Articular chondrocyte of knee joint (primary cell): Measurements from ENCODE around the gene FAM120AOS. TPM values are rescaled to one million over a fixed set of nuclear protein-coding genes. Genes with fewer than 3 reads are reported as not detected.

ENCODE experiments used
- small RNA-seq: library from RNA; depleted of rRNA; stranded (forward); fragments of <200 nt; gene quantifications from one replicate; pipeline ENCODE3, GENCODE V24; 2012
- total RNA-seq: library from RNA; depleted of rRNA; stranded (reverse); fragments of >200 nt; gene quantifications from 2 replicates; pipeline ENCODE4 v1.2.3, GENCODE V29; 2012

The FAM120AOS gene
- 43.6 and 47.5 TPM in 2 replicates for total RNA-seq

DNA sequence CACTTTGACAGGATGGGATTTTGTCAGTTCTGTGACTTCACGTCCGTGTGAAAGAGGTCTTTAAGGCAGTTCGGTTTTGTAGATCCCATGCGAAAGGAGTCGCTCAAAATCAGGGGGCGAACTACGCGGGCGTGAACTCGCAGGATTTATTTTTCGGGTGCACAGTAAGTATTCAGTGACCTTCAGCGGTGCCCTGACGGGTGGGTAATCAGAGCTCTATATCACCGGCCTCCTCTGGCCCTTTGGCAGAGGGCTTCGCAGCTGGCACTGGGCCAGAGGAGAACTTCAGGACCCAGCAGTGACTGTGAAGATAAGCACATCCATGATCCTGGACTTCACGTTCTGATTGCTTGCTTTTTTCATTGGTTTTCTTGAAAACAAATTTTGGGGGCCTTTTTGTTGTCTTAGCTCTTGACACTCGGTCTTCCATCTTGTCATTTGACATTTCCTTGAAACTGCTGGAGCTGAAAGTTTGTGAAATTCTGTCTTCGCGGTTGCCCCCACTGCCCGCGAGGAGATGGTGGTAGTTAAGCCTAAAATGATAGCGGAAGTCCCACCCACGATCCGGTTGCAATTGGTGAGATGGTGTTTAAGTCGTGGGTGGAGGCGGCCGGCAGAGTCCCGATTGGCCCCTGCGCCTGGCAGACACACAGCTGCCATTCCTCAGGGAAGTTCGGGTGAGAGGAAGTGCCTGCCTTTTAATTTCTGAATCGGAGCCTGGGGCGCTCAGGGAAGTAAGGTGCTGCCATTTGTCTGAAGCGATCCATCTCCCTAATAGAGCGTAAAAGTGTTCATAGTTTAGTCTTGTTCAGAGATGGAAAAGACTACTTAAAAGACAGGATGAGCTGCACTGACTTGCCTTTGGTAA, at the start of gene FAM120AOS:
FAM120AOS (minus strand) TSS at position 535 of the 868 bp plus-strand sequence. CDS start 872 bp downstream, outside the sequence.

DNA sequence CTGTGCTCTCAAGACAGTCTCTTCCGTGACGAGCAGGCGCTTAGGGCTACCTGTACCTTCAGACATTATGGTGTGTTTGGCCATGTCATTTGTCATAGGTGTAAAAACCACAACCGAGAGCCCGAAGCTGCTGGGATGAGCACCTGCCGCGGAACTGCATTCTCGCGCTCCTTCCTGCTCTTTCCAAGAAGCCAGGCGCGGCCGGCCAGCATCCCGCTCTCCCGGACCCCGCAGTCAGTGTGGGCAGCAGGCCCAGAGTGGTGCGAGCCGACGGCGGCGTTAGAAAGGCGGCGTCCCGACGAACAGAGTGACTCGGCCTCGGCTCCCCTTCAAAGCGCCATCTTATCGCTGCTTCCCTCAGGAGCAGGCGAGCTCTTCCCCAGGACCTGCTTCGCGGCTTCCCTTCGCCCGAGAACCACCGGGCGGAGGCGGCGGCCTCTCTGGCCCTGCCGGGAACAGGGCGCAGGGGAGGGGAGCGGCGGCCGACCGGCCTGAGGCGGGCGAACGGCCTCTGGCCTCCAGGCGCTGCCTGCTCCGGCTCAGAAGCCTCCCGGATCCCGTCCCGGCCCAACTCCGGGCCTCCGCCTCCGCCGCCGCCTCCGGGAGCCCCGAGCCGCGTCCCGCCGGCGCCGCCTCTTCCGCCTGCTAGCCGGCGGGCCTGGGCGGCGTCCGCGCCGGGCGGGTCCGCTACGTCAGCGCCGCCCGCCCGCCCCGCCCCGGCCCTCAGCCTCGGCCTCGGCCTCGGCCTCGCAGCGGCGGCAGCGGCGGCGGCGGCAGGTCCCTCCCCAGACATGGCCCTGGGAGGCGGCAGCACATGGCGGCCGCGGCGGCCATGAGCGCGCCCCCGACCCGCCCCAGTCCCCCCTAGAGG, 2.2 kb downstream of the FAM120AOS start, which contains the start of gene FAM120A:
FAM120A (plus strand) TSS at position 741 of the 871 bp plus-strand sequence. CDS start 231 bp downstream, outside the sequence.

Small RNA genes within 50 kb of the gene (small RNA-seq; reads per million reads assigned to genes)
- gene RF00019 = not detected

Other genes starting within 250 kb of the FAM120AOS start
- 117 and 129 TPM in 2 replicates for gene FAM120A, start 1.9 kb downstream of the FAM120AOS start, total RNA-seq
- 11.2 and 14.1 TPM in 2 replicates for gene PHF2, start 123.0 kb upstream of the FAM120AOS start, total RNA-seq